ENCODE results near the gene PTH1R.

The PTH1R gene

GRCh38 chr3:46901591-46902187, 24.2 kb downstream of the PTH1R start:
- TF ChIP-seq ZFX (IDR thresholded peaks at IDR 0.05; ENCODE audit: borderline replicate concordance) (no peak), CTCF (IDR thresholded peaks at IDR 0.05) (no peak)
- no peak overlapping the region for H3K27ac ChIP-seq

- TF ChIP-seq ZFX (IDR thresholded peaks at IDR 0.05; ENCODE audit: borderline replicate concordance) = no peak
- TF ChIP-seq CTCF (IDR thresholded peaks at IDR 0.05) = no peak
- H3K27ac ChIP-seq = no peak overlapping the region
Measured at GRCh38 chr3:46902188-46902631, 24.7 kb downstream of the PTH1R start.

GRCh38 chr3:46903341-46904302, 26.1 kb downstream of the PTH1R start:
- no peak overlapping the region for H3K27ac ChIP-seq
- TF ChIP-seq CTCF (IDR thresholded peaks at IDR 0.05) = no peak

GRCh38 chr3:46904303-46905212, 27.0 kb downstream of the PTH1R start:
- TF ChIP-seq ZFX (IDR thresholded peaks at IDR 0.05; ENCODE audit: borderline replicate concordance) (no peak), CTCF (IDR thresholded peaks at IDR 0.05) (no peak)
- no peak overlapping the region for H3K27ac ChIP-seq

GRCh38 chr3:46905213-46905560, 27.7 kb downstream of the PTH1R start:
- TF ChIP-seq CTCF (IDR thresholded peaks at IDR 0.05) = no peak
- TF ChIP-seq ZFX (IDR thresholded peaks at IDR 0.05; ENCODE audit: borderline replicate concordance) = no peak

GRCh38 chr3:46905661-46906451, 28.3 kb downstream of the PTH1R start:
- H3K27ac ChIP-seq = no peak overlapping the region
- TF ChIP-seq CTCF (IDR thresholded peaks at IDR 0.05) (no peak), ZFX (IDR thresholded peaks at IDR 0.05; ENCODE audit: borderline replicate concordance) (no peak)

More at GRCh38 chr3:46905213-46905560, 27.7 kb downstream of the PTH1R start:
- H3K27ac ChIP-seq = no peak overlapping the region

Measured in 22Rv1 (cell line).